ENCODE data around the gene LPIN3. TPM values are rescaled to one million over a fixed set of nuclear protein-coding genes. Genes with fewer than 3 reads are reported as not detected.

Gene LPIN3
- total and polyA plus RNA-seq, 2 of the 8 experiments (the other 6 are each of a cell fraction or from before 2014, with no cell fraction given), result 3.7 to 3.9 TPM

- TF ChIP-seq CHD7 (IDR thresholded peaks at IDR 0.05; ENCODE audit: insufficient replicate concordance, low read length) (no peak), RXRA (IDR thresholded peaks at IDR 0.05; ENCODE audit: insufficient read depth, low read depth, low read length) (no peak), CREB1 (IDR thresholded peaks at IDR 0.05) (no peak), CBX8 (IDR thresholded peaks at IDR 0.05; ENCODE audit: borderline replicate concordance, low read depth, low read length) (no peak), SIRT6 (IDR thresholded peaks at IDR 0.05; ENCODE audit: low read length) (no peak), RNF2 (IDR thresholded peaks at IDR 0.05; ENCODE audit: borderline replicate concordance, low read depth, low read length, missing control alignments, poor library complexity, severe bottlenecking) (no peak), SAP30 (IDR thresholded peaks at IDR 0.05; ENCODE audit: insufficient read depth, insufficient replicate concordance, low read length) (no peak), KDM4A (IDR thresholded peaks at IDR 0.05; ENCODE audit: low read depth, low read length, severe bottlenecking) (no peak)
These were observed 30.8 kb upstream of the LPIN3 start (continued) for GRCh38 chr20:41309817-41310216.

Data from H1 (cell line).